HEK293 (cell line): ENCODE data around the gene ACADSB.

Experiments used
- KLF10 ChIP-seq: fragments of 450-650 bp; IDR thresholded peaks from 2 replicates; pipeline ENCODE4 v1.5.1; 2018; ENCODE audit warnings: missing biosample characterization, mild to moderate bottlenecking, missing genetic modification characterization
- ZBTB17 ChIP-seq: fragments of 450-650 bp; formaldehyde crosslinking; IDR thresholded peaks from 2 replicates; pipeline ENCODE4 v1.5.1; 2016; ENCODE audit warnings: missing biosample characterization, missing genetic modification characterization
- ZNF658 ChIP-seq: fragments of 450-650 bp; formaldehyde crosslinking; IDR thresholded peaks from 2 replicates; pipeline ENCODE4; 2016; ENCODE audit warnings: missing biosample characterization, missing genetic modification characterization
- ZNF777 ChIP-seq: fragments of 450-650 bp; formaldehyde crosslinking; IDR thresholded peaks from 2 replicates; pipeline ENCODE4 v1.5.1; 2017; ENCODE audit warnings: missing biosample characterization, missing genetic modification characterization, borderline replicate concordance
- TF ChIP-seq, protein P1 (sequence below): fragments of 450-650 bp; formaldehyde crosslinking; IDR thresholded peaks from 2 replicates; pipeline ENCODE4 v1.5.1; 2016; ENCODE audit warnings: missing biosample characterization, missing genetic modification characterization
- TF ChIP-seq, protein P2 (sequence below): fragments of 450-650 bp; formaldehyde crosslinking; IDR thresholded peaks from 2 replicates; pipeline ENCODE4 v1.5.1; 2016; ENCODE audit warnings: missing biosample characterization, missing genetic modification characterization, low read depth
- TF ChIP-seq, protein P3 (sequence below): fragments of 450-650 bp; formaldehyde crosslinking; IDR thresholded peaks from 2 replicates; pipeline ENCODE4 v1.5.1; 2016; ENCODE audit warnings: missing biosample characterization, missing genetic modification characterization, borderline replicate concordance
- TF ChIP-seq, protein P4 (sequence below): fragments of 450-650 bp; formaldehyde crosslinking; IDR thresholded peaks from 2 replicates; pipeline ENCODE4 v1.5.1; 2016; ENCODE audit warnings: missing biosample characterization, missing genetic modification characterization
- TF ChIP-seq, protein P5 (sequence below): fragments of 450-650 bp; formaldehyde crosslinking; IDR thresholded peaks from 2 replicates; pipeline ENCODE4 v1.5.1; 2016; ENCODE audit warnings: missing biosample characterization, missing genetic modification characterization

DNA sequence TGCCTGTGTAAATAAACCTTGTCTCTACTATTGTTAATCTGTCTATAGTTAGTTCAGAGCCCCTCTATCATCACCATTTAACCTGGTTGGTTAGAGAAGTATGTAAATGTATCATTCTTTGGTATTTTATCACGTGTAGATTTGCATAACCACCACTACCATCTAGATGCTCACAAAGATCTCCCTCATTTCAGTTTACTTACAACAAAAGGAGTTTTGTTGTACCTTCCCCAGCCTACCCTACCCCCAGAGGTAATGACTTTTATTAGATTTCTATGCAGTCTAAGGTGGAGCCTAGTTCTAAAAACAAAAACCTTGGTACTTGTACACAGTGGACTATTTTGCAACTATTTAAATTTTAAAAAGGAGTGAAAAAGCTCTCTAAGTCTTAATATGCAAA, 17.5 kb downstream of the ACADSB start:
- TF ChIP-seq, protein P1, sequence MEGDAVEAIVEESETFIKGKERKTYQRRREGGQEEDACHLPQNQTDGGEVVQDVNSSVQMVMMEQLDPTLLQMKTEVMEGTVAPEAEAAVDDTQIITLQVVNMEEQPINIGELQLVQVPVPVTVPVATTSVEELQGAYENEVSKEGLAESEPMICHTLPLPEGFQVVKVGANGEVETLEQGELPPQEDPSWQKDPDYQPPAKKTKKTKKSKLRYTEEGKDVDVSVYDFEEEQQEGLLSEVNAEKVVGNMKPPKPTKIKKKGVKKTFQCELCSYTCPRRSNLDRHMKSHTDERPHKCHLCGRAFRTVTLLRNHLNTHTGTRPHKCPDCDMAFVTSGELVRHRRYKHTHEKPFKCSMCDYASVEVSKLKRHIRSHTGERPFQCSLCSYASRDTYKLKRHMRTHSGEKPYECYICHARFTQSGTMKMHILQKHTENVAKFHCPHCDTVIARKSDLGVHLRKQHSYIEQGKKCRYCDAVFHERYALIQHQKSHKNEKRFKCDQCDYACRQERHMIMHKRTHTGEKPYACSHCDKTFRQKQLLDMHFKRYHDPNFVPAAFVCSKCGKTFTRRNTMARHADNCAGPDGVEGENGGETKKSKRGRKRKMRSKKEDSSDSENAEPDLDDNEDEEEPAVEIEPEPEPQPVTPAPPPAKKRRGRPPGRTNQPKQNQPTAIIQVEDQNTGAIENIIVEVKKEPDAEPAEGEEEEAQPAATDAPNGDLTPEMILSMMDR (tag by site-specific recombination), result no peak
- no peak for TF ChIP-seq ZBTB17
- TF ChIP-seq, protein P2, sequence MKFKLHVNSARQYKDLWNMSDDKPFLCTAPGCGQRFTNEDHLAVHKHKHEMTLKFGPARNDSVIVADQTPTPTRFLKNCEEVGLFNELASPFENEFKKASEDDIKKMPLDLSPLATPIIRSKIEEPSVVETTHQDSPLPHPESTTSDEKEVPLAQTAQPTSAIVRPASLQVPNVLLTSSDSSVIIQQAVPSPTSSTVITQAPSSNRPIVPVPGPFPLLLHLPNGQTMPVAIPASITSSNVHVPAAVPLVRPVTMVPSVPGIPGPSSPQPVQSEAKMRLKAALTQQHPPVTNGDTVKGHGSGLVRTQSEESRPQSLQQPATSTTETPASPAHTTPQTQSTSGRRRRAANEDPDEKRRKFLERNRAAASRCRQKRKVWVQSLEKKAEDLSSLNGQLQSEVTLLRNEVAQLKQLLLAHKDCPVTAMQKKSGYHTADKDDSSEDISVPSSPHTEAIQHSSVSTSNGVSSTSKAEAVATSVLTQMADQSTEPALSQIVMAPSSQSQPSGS (tag by site-specific recombination), result no peak
- TF ChIP-seq, protein P3, sequence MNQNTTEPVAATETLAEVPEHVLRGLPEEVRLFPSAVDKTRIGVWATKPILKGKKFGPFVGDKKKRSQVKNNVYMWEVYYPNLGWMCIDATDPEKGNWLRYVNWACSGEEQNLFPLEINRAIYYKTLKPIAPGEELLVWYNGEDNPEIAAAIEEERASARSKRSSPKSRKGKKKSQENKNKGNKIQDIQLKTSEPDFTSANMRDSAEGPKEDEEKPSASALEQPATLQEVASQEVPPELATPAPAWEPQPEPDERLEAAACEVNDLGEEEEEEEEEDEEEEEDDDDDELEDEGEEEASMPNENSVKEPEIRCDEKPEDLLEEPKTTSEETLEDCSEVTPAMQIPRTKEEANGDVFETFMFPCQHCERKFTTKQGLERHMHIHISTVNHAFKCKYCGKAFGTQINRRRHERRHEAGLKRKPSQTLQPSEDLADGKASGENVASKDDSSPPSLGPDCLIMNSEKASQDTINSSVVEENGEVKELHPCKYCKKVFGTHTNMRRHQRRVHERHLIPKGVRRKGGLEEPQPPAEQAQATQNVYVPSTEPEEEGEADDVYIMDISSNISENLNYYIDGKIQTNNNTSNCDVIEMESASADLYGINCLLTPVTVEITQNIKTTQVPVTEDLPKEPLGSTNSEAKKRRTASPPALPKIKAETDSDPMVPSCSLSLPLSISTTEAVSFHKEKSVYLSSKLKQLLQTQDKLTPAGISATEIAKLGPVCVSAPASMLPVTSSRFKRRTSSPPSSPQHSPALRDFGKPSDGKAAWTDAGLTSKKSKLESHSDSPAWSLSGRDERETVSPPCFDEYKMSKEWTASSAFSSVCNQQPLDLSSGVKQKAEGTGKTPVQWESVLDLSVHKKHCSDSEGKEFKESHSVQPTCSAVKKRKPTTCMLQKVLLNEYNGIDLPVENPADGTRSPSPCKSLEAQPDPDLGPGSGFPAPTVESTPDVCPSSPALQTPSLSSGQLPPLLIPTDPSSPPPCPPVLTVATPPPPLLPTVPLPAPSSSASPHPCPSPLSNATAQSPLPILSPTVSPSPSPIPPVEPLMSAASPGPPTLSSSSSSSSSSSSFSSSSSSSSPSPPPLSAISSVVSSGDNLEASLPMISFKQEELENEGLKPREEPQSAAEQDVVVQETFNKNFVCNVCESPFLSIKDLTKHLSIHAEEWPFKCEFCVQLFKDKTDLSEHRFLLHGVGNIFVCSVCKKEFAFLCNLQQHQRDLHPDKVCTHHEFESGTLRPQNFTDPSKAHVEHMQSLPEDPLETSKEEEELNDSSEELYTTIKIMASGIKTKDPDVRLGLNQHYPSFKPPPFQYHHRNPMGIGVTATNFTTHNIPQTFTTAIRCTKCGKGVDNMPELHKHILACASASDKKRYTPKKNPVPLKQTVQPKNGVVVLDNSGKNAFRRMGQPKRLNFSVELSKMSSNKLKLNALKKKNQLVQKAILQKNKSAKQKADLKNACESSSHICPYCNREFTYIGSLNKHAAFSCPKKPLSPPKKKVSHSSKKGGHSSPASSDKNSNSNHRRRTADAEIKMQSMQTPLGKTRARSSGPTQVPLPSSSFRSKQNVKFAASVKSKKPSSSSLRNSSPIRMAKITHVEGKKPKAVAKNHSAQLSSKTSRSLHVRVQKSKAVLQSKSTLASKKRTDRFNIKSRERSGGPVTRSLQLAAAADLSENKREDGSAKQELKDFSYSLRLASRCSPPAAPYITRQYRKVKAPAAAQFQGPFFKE, result no peak
- TF ChIP-seq KLF10 (tag by site-specific recombination), result no peak
- no peak for TF ChIP-seq ZNF777
- TF ChIP-seq ZNF658 (tag by site-specific recombination), result no peak
- TF ChIP-seq, protein P4, sequence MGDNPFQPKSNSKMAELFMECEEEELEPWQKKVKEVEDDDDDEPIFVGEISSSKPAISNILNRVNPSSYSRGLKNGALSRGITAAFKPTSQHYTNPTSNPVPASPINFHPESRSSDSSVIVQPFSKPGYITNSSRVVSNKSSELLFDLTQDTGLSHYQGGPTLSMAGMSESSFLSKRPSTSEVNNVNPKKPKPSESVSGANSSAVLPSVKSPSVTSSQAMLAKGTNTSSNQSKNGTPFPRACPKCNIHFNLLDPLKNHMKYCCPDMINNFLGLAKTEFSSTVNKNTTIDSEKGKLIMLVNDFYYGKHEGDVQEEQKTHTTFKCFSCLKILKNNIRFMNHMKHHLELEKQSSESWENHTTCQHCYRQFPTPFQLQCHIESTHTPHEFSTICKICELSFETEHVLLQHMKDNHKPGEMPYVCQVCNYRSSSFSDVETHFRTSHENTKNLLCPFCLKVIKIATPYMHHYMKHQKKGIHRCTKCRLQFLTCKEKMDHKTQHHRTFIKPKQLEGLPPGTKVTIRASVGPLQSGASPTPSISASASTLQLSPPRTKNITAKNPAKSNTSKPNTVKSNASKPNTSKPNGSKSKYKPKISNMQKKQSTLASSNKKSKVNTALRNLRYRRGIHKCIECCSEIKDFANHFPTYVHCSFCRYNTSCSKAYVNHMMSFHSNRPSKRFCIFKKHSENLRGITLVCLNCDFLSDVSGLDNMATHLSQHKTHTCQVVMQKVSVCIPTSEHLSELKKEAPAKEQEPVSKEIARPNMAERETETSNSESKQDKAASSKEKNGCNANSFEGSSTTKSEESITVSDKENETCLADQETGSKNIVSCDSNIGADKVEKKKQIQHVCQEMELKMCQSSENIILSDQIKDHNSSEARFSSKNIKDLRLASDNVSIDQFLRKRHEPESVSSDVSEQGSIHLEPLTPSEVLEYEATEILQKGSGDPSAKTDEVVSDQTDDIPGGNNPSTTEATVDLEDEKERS, result no peak
- TF ChIP-seq, protein P5, sequence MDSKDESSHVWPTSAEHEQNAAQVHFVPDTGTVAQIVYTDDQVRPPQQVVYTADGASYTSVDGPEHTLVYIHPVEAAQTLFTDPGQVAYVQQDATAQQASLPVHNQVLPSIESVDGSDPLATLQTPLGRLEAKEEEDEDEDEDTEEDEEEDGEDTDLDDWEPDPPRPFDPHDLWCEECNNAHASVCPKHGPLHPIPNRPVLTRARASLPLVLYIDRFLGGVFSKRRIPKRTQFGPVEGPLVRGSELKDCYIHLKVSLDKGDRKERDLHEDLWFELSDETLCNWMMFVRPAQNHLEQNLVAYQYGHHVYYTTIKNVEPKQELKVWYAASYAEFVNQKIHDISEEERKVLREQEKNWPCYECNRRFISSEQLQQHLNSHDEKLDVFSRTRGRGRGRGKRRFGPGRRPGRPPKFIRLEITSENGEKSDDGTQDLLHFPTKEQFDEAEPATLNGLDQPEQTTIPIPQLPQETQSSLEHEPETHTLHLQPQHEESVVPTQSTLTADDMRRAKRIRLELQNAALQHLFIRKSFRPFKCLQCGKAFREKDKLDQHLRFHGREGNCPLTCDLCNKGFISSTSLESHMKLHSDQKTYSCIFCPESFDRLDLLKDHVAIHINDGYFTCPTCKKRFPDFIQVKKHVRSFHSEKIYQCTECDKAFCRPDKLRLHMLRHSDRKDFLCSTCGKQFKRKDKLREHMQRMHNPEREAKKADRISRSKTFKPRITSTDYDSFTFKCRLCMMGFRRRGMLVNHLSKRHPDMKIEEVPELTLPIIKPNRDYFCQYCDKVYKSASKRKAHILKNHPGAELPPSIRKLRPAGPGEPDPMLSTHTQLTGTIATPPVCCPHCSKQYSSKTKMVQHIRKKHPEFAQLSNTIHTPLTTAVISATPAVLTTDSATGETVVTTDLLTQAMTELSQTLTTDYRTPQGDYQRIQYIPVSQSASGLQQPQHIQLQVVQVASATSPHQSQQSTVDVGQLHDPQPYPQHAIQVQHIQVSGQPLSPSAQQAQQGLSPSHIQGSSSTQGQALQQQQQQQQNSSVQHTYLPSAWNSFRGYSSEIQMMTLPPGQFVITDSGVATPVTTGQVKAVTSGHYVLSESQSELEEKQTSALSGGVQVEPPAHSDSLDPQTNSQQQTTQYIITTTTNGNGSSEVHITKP (tag by site-specific recombination), result no peak
